Measurements from ENCODE around the gene TAF1D. TPM values are rescaled to one million over a fixed set of nuclear protein-coding genes. Genes with fewer than 3 reads are reported as not detected.
A peak's percentile ranks its signal among the peaks of the same experiment; 100 is the strongest.
"Not testable (repeated sequence)": the region's sequence is repeated elsewhere in the genome, so short reads cannot be mapped to it uniquely, and the experiment has no call there.

TAF1D gene, protein sequence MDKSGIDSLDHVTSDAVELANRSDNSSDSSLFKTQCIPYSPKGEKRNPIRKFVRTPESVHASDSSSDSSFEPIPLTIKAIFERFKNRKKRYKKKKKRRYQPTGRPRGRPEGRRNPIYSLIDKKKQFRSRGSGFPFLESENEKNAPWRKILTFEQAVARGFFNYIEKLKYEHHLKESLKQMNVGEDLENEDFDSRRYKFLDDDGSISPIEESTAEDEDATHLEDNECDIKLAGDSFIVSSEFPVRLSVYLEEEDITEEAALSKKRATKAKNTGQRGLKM
- 108 TPM for polyA plus RNA-seq (2013, experiment 1 of 2; ENCODE audit: insufficient read length)
- polyA plus RNA-seq (2013, experiment 2 of 2; ENCODE audit: insufficient read length) = 111 TPM

- peak; percentile 98 for DNase-seq
Measured at GRCh38 chr11:93741094-93741881, at the start of gene TAF1D, which contains the start of gene C11orf54. Gene TAF1D (minus strand): TSS chr11:93741495. CDS start chr11:93739304, 2,191 bp downstream. Gene C11orf54 (plus strand): TSS chr11:93741672. CDS start chr11:93747394, 5,722 bp downstream.

DNA sequence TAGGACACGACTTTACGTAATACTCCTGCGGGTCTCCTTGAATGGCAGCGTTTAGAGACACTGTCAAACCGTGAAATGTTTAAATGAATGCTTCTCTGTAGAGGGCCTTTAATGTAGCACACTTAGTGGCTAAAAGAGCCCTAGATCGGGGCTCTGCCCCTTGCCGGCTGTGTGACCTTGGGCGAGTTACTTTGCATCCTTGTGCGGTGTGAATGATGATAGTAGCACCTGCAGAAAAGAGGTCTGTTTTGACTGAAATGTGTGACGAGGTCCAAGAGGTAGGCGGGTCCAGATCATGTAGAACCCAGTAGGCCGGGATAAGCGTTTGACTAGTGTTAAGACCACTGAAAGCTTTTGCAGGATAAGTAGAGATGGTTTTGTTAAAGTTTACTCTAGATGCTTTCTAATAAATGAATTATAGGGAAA, 43.7 kb upstream of the TAF1D start:
- DNase-seq = no peak

DNA sequence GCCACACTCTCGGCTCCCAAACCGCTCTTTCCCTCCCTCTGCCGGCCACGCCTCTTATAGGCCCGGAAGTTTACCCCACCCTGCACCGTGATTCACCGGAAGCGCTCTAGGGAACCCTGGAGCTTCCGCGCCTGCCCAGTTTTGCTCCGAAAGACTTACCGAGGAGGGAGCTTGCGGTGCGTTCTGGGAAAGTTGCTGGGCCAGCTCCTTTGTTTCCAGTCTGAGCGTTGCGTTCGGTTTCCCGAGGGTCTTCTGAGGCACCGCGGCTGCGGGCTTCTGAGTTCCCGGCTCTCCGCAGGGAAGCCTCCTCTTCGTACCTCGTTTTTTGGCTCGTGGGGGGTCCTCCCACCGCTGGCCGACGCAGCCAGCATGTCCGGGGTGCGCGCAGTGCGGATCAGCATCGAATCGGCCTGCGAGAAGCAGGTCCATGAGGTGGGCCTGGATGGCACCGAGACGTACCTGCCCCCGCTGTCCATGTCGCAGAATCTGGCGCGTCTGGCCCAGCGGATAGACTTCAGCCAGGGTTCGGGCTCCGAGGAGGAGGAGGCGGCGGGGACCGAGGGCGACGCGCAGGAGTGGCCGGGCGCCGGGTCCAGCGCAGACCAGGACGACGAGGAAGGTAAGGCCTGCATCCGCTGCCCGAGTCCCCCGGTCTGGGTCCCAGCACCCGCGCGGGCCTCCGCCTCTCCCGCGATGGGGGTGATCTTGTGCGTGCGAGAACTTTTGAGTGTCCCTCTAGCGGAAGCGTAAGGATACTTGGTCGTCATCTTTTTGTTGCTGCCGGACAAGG, 43.0 kb upstream of the TAF1D start, which contains the start of gene MED17:
TSS of gene MED17 (plus strand) at position 138 of the 790 bp plus-strand sequence. CDS start at position 370, 232 bp downstream.
- DNase-seq = peak; percentile 93

DNA sequence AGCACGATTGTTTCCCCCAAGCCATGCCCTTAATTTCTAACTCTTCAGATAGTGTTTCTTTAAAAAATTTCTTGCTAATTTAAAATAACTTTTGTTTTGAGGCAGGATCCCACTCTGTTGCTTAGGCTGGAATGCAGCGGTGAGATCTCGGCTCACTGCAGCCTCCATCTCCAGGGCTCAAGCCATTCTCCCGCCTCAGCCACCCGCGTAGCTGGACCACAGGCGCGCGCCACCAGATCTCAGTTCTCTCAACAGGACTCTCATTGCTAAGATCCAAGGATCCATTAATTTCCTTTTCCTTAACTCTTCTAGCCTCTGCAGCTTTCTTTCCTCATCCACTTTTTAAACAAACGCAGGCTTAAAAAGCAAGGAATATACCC, 42.5 kb upstream of the TAF1D start:
- DNase-seq = no peak

- DNase-seq = no peak
Measured at GRCh38 chr11:93783362-93783761, 42.1 kb upstream of the TAF1D start.

GRCh38 chr11:93775289-93775688, 34.0 kb upstream of the TAF1D start:
- DNase-seq = no peak

GRCh38 chr11:93774560-93774959, 33.3 kb upstream of the TAF1D start:
- not testable (repeated sequence) for DNase-seq

DNA sequence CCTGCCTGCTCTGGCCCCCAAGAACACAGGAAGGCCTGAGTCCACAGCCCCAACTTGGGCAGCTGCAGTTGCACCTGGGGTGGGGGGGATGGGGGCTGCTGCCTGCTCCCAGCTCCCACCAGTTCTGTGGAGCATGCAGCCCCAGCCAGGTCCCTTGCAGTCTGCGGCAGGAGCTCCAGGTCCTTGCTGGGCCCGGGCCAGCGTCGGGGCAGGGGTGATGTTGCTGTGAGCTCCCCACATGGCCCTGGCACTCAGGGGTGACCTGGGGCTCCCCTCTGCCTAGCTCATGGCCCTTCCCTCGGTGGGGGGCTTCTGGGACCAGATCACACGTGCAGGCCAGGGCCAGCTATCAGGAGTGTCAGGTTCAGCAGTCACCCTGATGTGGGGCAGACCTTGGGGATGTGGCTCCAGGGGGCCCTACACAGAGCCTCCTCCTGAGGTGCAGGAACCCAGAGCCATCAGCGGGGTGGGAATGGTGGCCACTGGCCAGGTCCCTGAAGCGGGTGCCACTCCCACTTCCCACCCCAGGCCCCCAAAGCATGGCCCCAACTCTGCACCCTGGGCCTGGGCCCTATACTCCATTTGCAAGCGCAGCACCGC, 32.4 kb upstream of the TAF1D start:
- DNase-seq = no peak

DNA sequence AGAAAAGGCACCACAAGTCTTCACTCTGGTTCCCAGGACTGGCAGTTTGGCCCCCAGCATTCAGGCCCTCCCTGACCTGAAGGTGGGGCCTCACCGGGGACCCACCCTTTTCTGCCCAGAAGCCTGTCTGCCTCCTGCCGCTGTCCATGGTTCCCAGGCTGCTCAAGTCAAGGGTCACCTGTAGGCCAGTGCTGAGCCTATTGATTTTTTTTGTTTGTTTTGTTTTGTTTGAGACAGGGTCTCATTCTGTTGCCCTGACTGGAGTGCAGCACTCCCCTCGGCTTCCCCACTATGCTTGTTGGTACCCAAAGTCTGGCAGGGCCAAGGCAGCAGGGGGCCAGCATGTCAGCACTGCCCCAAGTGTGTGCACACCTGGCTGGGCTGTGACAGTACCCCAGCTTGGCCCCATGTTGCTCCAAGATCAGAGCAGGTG, 31.8 kb upstream of the TAF1D start:
- DNase-seq = no peak

DNA sequence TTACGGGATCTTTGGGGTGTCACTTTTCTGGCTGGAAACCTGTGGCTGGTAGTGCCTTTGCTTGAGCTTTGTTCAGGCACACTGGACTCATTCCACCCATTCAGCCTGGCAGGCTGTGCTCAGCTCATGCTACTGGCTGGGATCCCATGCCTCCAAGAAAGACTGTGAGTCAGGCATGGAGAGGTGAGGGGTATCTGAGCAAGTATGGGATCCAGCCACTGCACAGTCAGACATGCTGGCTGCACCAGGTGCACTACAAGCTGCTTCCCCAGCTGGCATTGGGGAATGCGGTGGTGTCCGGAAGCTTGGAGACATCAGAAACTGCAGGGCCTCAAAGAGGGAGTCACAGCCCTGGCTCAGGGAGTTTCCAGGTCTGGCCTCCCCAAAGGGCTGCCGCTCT, 30.8 kb upstream of the TAF1D start:
- no peak for DNase-seq

- DNase-seq = no peak
Measured at GRCh38 chr11:93770160-93770559, 28.9 kb upstream of the TAF1D start.

- no peak for DNase-seq
Measured at GRCh38 chr11:93767018-93767417, 25.7 kb upstream of the TAF1D start.

- DNase-seq = no peak
Measured at GRCh38 chr11:93766504-93766903, 25.2 kb upstream of the TAF1D start.

GRCh38 chr11:93765551-93765950, 24.3 kb upstream of the TAF1D start:
- DNase-seq = no peak

DNA sequence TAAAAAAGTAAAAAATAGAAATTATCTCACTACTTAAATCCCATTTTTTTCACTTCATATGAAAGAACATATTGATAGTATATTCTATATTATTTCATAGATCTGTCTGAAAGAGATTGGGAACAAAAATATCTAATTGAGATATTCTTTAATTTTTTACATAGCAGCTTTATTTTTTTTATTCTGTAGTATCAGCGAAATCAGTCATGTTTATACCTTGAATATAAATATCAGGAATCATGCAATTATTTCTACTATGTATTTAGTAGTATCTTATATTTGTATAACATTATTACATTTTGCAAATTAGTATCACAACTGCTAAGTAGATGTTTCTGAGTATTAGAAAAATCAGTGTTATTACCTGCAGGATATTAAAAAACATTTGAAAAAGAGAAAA, 20.6 kb upstream of the TAF1D start:
- no peak for DNase-seq

- not testable (repeated sequence) for DNase-seq
Measured at GRCh38 chr11:93759123-93759522, 17.8 kb upstream of the TAF1D start.

DNA sequence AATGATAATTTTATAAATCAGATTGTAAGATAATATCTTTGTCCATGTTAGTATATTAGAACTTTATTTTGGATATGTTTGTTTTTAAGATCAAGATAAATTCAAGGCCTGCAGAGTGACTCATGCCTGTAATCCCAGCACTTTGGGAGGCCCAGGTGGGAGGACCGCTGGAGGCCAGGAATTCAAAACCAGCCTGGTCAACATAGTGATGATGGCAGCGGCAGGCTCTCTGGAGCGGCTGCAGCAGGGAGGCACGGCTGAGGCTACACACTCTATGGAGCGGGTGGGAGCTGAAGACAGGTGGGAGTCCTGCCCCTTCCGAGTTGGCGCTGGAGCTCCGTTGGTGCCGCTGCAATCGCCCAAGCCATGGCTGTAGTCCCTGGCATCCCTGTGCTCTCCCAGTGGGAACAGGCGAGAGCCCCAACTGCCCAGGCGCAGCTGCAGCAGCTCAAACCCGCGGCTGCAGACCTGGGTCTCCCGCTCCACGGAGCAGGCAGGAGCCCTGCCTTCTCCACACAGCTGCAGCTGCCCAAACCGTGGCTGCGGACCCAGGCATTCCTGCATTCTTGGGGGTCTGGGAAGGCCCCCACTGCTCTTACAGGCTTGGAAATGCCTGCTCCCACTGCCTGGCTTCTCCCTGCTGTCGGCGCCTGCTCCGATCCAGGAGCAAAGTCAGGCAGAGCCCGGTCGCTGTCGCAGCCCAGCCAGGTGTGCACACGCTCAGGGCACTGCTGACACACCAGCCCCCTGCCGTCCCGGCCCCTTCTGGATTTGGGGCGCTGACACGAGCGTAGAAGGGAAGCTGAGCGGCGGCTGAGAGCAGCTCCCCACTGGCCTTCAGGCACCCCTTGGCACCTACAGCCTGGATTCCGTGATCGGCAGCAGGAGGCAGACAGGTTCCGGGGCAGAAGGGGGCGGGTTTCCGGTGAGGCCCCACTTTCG, 16.9 kb upstream of the TAF1D start:
- no peak for DNase-seq

- DNase-seq = no peak
Measured at GRCh38 chr11:93757301-93757700, 16.0 kb upstream of the TAF1D start.

- DNase-seq = no peak
Measured at GRCh38 chr11:93756748-93757147, 15.5 kb upstream of the TAF1D start.

DNA sequence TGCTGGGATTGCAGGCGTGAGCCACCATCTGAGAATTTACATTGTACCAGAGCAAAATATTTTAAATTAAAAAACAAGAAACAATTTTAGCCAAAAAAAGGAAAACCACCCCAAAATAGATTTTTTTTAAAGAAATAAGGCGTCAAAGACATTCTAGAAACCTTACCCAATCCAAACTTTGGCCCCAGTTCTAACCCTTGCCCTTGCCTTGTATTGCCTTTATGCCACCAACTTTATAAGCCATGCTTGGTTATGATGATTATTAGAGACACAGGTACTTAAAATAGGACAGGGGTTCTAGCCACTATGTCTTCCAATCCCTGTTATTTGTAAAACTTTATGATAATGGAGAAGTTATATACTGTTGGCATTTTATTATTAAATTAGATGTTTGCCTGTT, 11.9 kb upstream of the TAF1D start:
- DNase-seq = no peak

DNA sequence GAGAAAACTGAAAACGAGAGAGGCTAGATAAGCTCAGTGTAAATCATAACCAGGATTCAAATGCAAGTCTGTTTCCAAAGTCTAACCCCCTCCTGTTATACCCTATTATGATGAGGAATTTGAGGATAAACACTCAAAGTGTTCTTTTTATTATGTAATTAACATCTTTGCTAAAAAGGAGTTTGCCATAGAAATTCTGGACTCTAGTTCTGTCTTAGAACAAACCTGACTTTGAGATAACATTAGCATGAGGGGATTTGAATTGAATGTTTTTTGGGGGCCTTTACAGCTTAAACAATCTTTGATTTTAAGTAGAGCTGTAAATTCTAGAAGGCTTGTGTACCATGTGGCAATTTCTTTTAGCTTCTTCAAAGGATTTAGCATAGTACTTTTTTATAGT, 9.7 kb upstream of the TAF1D start:
- DNase-seq = no peak

All from fibroblast of skin of abdomen (primary cell).